Dendritic cell treated with granulocyte-macrophage colony-stimulating factor and Interleukin-4, amounts not matched to agents 40 ng/mL and 50 ng/mL, for 4 days (primary cell): ENCODE data around the gene RAI14.
"Not testable (repeated sequence)": the region's sequence is repeated elsewhere in the genome, so short reads cannot be mapped to it uniquely, and the experiment has no call there.

Experiments
- H3K27ac Mint-ChIP-seq: one replicate; pipeline ENCODE4 v1.8.0; 2022; ENCODE audit warnings: mild to moderate bottlenecking, mixed read lengths
- H3K27me3 Mint-ChIP-seq: one replicate; pipeline ENCODE4 v1.8.0; 2022; ENCODE audit warnings: mild to moderate bottlenecking, mixed read lengths
- H3K36me3 Mint-ChIP-seq: one replicate; pipeline ENCODE4 v1.8.0; 2022; ENCODE audit warnings: low read depth, mixed read lengths
- H3K4me1 Mint-ChIP-seq: one replicate; pipeline ENCODE4 v1.8.0; 2022; ENCODE audit warnings: low read depth, mixed read lengths
- H3K4me3 Mint-ChIP-seq: one replicate; pipeline ENCODE4 v1.8.0; 2022; ENCODE audit warnings: mild to moderate bottlenecking, moderate library complexity, mixed read lengths
- H3K9me3 Mint-ChIP-seq: one replicate; pipeline ENCODE4 v1.8.0; 2022; ENCODE audit warnings: mixed read lengths
- intact Hi-C: fragments of 100-400 bp; cut with micrococcal nuclease; formaldehyde crosslinking; loops from one replicate; pipeline ENCODE4 v1.15.0; 2022

The RAI14 gene

DNA sequence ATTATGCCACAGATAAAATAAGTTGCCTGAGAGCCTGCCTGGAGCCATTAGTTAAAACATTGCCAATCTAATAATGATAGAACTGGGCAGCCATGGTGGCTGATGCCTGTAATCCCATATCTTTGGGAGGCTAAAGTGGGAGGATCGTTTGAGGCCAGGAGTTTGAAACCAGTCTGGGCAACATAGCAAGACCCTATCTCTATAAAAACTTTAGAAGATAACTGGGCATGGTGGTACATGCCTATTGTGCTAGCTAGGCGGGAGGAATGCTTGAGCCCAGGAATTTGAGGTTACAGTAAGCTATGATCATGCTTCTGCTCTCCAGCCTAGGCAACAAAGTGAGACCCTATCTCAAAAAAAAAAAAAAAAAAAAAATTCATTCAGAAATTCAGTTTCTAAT is 52.6 kb downstream of the RAI14 start:
- no peaks in the 10 kb centered on the region for H3K4me1 Mint-ChIP-seq
- H3K9me3 Mint-ChIP-seq: no peaks in the 10 kb centered on the region
- intact Hi-C loops: no loop called here
- no peaks in the 10 kb centered on the region for H3K36me3 Mint-ChIP-seq
- H3K27me3 Mint-ChIP-seq: no peaks in the 10 kb centered on the region
- no peak overlapping the region for H3K4me3 Mint-ChIP-seq
- no peak overlapping the region for H3K27ac Mint-ChIP-seq

DNA sequence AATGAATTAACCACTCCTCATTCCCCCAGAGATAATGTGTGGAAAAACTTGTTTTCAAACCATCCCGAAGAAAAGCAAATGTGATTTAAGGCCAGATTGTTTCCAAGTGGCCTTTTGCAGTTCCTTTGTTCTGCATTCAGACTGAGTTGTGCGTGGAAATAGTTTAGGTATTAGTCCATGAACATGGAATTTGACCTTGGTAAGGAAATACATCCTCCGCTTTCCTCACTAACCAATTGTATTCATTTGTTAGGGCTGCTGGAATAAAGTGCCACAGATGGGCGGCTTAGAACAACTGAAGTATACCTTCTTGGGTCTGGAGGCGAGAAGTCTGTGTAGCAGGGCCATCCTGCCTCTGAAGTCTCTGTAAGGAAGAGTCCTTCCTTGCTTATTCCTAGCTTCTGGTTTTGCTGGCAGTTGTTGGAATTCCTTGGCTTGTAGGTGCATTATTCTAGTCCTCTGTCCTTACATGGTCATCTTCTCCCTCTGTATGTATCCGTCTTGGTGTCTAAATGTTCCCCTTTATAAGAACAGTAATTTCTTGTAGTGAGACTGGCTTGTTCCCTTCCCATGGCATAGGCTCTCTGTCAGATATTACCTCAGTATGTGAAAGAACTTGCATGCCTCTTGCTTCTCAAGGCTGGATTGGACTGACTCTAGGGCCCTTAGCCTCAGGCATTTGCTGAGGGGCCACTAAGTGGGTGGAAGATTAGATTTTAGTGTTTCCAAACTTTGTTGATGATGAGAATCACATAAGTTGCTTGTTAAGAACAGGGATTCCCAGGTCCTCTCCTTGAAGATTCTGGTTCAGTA is 53.9 kb downstream of the RAI14 start:
- H3K27ac Mint-ChIP-seq: no peak overlapping the region
- intact Hi-C loops: no loop called here
- H3K36me3 Mint-ChIP-seq: no peaks in the 10 kb centered on the region
- H3K4me3 Mint-ChIP-seq: no peak overlapping the region
- no peaks in the 10 kb centered on the region for H3K9me3 Mint-ChIP-seq
- no peaks in the 10 kb centered on the region for H3K4me1 Mint-ChIP-seq
- H3K27me3 Mint-ChIP-seq: no peaks in the 10 kb centered on the region

DNA sequence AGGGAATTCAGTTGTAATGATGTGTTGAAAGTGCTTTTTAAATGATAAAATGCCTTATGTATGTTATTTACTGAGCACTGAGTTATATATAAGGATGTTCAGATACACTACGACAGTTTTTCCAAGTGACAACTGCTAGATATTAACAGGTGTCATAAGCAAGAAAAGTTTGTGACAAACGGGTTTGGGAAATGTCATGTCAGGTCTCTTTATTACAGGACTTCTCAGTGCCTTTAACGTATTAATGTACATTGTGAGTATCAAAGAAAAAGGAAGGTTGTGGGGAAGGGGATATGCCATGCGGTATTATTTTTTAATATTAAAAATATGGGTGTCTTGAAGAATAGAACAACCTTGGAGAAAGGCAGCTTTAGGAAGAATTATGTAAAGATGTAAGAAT is 56.4 kb downstream of the RAI14 start:
- Mint-ChIP-seq H3K27ac (no peak overlapping the region), H3K4me1 (no peaks in the 10 kb centered on the region), H3K9me3 (no peaks in the 10 kb centered on the region), H3K27me3 (no peaks in the 10 kb centered on the region), H3K36me3 (no peaks in the 10 kb centered on the region), H3K4me3 (no peak overlapping the region)
- intact Hi-C loops: no loop called here

DNA sequence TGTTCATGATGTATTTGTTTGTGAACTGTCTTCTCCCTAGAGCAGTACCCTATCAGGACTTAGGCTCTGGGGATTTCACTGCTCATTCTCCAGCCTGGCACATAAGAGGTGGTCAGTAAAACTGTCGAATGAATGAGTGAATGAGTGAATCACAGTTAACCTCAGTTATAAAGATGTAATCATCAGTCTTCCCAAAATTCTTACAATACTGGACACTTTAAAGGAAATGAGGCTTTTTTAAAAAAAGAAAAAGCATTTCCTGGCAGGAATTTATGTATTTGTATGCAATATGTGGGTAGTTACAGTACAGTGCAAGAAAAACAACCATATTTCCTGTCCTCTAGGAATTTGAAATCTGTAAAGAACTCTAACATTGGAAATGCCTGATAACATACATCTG is 59.6 kb downstream of the RAI14 start:
- intact Hi-C loops: no loop called here
- Mint-ChIP-seq H3K4me1 (no peaks in the 10 kb centered on the region), H3K36me3 (no peaks in the 10 kb centered on the region), H3K4me3 (no peak overlapping the region), H3K27me3 (no peaks in the 10 kb centered on the region), H3K27ac (no peak overlapping the region), H3K9me3 (no peaks in the 10 kb centered on the region)

DNA sequence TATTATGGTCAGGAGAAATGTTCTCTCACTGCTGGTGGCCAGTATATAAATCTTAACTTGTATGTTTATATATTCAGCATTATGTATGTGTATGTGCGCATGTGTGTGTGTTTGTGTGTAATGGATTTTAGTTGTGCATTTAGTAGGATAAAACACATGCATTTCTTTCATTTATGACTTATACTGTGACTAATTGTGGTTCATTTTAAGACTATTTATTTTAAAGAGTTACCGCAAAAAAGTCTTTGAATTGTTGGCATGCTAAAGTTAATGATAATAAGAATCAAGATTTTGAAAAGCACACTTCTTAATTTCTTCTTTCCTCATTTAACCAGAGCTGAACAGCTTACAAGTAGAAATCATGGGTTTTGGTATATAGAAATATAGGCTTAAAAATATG is 60.9 kb downstream of the RAI14 start:
- no peaks in the 10 kb centered on the region for H3K36me3 Mint-ChIP-seq
- H3K27ac Mint-ChIP-seq: no peak overlapping the region
- no peaks in the 10 kb centered on the region for H3K27me3 Mint-ChIP-seq
- intact Hi-C loops: no loop called here
- no peaks in the 10 kb centered on the region for H3K9me3 Mint-ChIP-seq
- no peaks in the 10 kb centered on the region for H3K4me1 Mint-ChIP-seq
- no peak overlapping the region for H3K4me3 Mint-ChIP-seq

DNA sequence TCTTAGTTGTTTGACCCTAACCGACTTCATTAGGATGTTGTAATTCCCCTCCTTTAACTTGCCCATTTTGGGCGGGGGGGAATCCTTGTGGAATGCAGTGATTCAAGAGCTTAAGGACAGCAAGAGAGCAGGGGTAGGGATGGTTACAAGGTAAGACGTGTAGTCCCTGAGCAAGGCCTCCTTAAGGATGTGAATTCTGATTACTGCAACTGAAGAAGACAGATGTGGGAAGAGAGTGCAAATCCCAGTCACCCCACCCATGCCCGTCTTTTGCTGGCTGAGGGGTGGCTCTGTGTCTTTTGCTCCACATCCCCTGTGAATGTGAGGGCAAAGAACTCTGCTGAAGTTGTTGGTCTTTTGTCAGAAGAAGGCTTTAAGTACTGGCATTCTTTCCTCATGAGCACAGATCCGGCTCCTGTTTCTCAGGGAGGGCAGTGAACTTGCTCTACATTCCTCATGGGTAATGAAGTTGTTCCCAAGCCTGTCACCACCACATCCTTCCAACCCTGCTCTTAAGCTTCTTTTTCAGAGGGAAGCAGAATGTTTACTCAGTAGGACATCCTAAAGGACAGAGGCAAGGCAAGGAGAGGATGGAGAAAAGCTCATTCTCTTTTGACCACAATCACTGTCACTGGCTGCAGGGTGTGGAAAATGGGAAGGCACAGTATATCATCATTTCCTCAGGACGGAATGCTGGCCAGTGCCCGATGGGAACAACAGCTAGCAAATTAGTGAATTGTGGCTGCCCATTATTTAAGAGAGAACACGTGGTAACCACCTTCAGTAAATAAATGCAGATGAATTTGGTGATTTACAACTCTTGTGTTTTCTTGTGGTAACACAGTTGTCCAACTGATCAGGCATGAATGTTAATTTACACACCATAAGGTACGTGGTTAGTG is 61.5 kb downstream of the RAI14 start:
- intact Hi-C loops: no loop called here
- H3K9me3 Mint-ChIP-seq: no peaks in the 10 kb centered on the region
- no peaks in the 10 kb centered on the region for H3K36me3 Mint-ChIP-seq
- H3K4me1 Mint-ChIP-seq: no peaks in the 10 kb centered on the region
- no peak overlapping the region for H3K4me3 Mint-ChIP-seq
- no peak overlapping the region for H3K27ac Mint-ChIP-seq
- no peaks in the 10 kb centered on the region for H3K27me3 Mint-ChIP-seq

DNA sequence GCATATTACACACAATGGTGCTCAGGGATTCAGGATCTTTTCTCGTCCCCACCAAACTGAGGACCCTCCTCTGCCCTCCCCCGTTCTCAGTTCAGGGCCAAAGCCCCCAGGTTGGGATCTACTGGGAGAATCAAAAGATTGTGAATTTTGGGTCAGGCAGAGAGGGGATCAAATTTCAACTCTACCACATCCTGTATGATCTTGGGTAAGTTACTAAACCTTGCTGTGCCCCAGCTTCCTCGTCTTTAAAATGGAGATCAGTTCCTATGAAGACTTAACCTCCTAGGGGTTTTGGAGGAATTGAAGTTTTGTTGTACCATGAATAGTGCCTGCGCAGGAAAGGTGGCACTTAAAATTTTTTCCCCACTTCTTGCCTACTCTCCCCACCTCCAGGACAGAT is 62.4 kb downstream of the RAI14 start:
- intact Hi-C loops: no loop called here
- H3K9me3 Mint-ChIP-seq: no peaks in the 10 kb centered on the region
- no peak overlapping the region for H3K4me3 Mint-ChIP-seq
- no peak overlapping the region for H3K27ac Mint-ChIP-seq
- no peaks in the 10 kb centered on the region for H3K4me1 Mint-ChIP-seq
- no peaks in the 10 kb centered on the region for H3K27me3 Mint-ChIP-seq
- H3K36me3 Mint-ChIP-seq: no peaks in the 10 kb centered on the region

DNA sequence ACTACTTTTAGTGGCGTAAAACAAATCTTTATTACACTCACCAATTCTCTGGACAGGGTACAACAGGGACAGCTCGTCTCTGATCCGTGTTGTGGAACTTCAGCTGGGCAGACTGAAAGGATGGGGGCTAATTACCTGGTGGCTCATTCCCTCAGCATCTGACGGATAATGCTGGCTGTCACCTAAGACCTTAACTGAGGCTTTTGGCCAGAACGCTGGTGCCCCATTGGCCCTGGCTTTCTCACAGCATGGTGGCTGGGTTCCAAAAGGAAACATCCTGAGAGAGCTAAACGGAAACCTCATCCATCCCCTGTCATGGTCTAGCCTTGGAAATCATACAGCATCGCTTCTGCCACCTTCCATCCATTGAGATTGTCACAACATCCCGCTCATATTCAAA is 62.9 kb downstream of the RAI14 start:
- Mint-ChIP-seq H3K4me1 (no peaks in the 10 kb centered on the region), H3K27ac (no peak overlapping the region), H3K27me3 (no peaks in the 10 kb centered on the region), H3K9me3 (no peaks in the 10 kb centered on the region), H3K36me3 (no peaks in the 10 kb centered on the region), H3K4me3 (no peak overlapping the region)
- intact Hi-C loops: no loop called here

DNA sequence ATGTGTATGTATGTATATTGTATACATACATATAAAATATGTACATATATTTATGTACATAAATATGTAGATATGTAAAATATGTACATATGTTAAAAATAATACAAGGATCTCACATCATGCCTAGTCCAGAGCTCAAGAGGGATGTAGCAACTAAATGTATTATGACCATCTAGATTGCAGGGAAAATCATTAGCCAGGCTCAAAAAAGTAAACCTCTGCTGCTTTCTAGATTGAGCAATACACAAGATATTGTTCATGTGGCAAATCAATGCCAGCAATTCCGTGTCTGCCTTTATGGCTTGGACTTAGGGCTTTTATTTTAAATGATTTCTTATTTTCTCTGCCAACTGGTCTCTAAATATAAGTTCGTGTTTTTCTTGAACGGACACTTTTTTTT is 65.2 kb downstream of the RAI14 start:
- Mint-ChIP-seq H3K4me3 (no peak overlapping the region), H3K4me1 (no peaks in the 10 kb centered on the region), H3K36me3 (no peaks in the 10 kb centered on the region), H3K27ac (no peak overlapping the region), H3K27me3 (no peaks in the 10 kb centered on the region), H3K9me3 (no peaks in the 10 kb centered on the region)
- intact Hi-C loops: no loop called here

DNA sequence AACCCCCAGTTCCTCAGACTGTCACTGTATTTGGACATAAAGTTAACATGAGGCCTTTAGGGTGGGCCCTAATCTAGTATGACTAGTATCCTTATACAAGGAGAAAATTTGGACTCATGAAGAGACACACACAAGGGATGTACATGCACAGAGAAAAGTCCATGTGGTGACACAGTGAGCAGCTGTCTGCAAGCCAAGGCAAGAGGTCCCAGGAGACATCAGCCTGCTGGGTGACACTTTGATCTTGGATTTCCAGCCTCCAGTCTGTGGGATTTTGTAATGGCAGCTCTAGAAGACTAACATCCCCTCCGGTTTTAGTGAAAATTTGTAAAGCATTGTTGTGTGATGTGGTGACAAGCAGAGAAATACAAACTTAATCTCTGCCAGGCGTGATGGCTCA is 66.1 kb downstream of the RAI14 start:
- H3K36me3 Mint-ChIP-seq: no peaks in the 10 kb centered on the region
- H3K4me1 Mint-ChIP-seq: no peaks in the 10 kb centered on the region
- H3K27ac Mint-ChIP-seq: no peak overlapping the region
- no peaks in the 10 kb centered on the region for H3K27me3 Mint-ChIP-seq
- intact Hi-C loops: no loop called here
- peaks cover 8% of the 10 kb centered on the region for H3K9me3 Mint-ChIP-seq
- no peak overlapping the region for H3K4me3 Mint-ChIP-seq

DNA sequence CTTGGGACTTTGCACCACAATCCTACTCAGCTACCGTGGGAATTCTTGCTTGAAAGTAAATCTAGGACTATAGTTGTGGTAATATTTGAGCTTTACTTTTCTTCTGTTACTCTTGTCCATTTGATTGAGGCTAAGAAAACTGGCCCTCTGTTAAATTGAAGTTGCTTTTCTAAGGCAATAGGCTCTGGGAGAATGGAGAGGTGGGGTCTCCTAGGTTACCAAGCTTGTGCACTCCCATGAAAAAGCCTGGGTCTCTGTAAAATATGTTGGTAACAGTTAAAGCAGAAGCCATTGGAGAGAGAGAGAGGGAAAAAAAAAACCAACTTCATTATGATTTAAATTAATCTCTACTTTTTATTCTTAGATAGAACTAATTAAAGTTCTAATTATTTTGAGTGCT is 68.6 kb downstream of the RAI14 start:
- Mint-ChIP-seq H3K27ac (no peak overlapping the region), H3K27me3 (no peaks in the 10 kb centered on the region), H3K9me3 (peaks cover 23% of the 10 kb centered on the region), H3K4me3 (no peak overlapping the region), H3K4me1 (no peaks in the 10 kb centered on the region), H3K36me3 (no peaks in the 10 kb centered on the region)
- intact Hi-C loops: no loop called here

DNA sequence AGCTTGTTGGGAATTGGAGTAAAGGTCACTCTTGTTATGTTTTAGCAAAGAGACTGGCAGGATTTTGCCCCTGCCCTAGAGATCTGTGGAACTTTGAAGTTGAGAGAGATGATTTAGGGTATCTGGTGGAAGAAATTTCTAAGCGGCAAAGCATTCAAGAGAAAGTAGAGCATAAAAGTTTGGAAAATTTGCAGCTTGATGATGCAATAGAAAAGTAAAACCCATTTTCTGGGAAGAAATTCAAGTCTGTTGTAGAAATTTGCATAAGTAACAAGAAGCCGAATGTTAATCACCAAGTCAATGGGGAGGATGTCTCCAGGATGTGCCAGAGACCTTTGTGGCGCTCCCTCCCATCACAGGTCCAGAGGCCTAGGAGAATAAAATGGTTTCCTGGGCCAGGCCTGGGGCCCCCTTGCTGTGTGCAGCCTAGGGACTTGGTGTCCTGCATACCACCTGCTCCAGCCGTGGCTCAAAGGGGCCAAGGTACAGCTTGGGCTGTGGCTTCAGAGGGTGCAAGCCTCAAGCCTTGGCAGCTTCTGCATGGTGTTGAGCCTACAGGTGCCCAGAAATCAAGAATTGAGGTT is 71.1 kb downstream of the RAI14 start:
- peaks cover 23% of the 10 kb centered on the region for H3K9me3 Mint-ChIP-seq
- H3K4me3 Mint-ChIP-seq, H3K4me1 Mint-ChIP-seq, H3K27me3 Mint-ChIP-seq, H3K36me3 Mint-ChIP-seq, H3K27ac Mint-ChIP-seq, intact Hi-C loops: not testable (repeated sequence)

DNA sequence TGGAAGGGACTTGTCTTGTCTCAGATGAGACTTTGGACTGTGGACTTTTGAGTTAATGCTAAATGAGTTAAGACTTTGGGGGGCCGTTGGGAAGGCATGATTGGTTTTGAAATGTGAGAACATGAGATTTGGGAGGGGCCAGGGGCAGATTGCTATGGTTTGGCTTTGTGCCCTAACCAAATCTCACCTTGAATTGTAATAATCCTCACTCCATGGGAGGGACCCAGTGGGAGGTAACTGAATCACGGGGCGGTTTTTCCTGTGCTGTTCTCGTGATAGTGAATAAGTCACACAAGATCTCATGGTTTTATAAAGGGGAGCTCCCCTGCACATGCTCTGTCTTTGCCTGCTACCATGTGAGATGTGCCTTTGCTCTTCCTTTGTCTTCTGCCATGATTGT is 72.1 kb downstream of the RAI14 start:
- Mint-ChIP-seq H3K36me3 (no peaks in the 10 kb centered on the region), H3K9me3 (peaks cover 23% of the 10 kb centered on the region)
- intact Hi-C loops: no loop called here

DNA sequence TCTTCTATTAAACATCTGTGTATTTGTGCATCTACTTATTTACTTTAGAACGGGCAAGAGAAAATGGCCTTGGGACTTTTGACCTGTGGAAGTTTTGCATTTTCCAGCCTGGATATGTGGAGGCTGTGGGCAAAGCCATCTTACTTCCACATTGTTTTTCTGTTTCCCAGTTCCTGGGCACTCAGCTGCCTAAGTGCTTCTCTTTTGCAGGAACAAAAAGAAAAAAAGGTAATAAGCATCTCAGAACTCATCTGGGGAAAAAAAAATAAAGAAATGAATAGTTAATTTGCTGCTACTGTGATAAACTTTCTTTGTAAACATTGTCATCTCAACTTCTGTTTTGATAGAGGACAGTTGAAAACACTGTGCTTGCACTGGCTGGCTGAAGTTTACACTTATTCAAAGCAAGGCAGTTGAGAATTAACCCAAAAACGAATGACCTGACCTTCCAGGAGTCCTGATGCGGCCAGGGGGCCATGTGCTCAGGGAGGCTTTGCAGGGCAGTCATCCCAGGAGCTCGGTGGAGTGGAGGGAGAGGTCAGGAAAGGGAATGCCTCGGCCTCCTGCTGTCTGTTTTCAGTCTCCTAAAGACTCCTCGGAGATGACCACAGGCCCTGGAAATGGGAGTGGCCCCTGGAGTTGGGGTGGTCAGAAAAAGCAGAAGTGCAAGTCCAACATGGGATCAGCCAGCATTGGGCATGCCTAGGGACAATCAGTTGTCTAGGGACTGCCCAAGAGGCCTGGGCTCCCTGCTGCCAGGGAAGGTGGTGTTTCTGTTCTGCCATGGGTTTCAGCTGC is 75.5 kb downstream of the RAI14 start:
- Mint-ChIP-seq H3K36me3 (no peaks in the 10 kb centered on the region), H3K27ac (no peak overlapping the region), H3K27me3 (no peaks in the 10 kb centered on the region), H3K4me1 (no peaks in the 10 kb centered on the region), H3K4me3 (no peak overlapping the region), H3K9me3 (peaks cover 20% of the 10 kb centered on the region)
- intact Hi-C loops: no loop called here

More for the DNA sequence above, 72.1 kb downstream of the RAI14 start:
- H3K27ac Mint-ChIP-seq: no peak overlapping the region
- no peaks in the 10 kb centered on the region for H3K27me3 Mint-ChIP-seq
- H3K4me3 Mint-ChIP-seq: no peak overlapping the region
- H3K4me1 Mint-ChIP-seq: no peaks in the 10 kb centered on the region
